Measurements from ENCODE around the gene FRMD4A. TPM values are rescaled to one million over a fixed set of nuclear protein-coding genes. Genes with fewer than 3 reads are reported as not detected.

FRMD4A gene
- total and polyA plus RNA-seq, 11 donors: 12.2 to 58.1 (median 28.1) TPM

GRCh38 chr10:14123139-14123538 is 207.6 kb downstream of the FRMD4A start:
- ATAC-seq (no peak), DNase-seq (no peak)
- no peak overlapping the region for H3K4me3 ChIP-seq
- H3K27me3 ChIP-seq: peaks cover 0 to 2% (median 0%) of the 10 kb centered on the region in 9 donors
- no peaks in the 10 kb centered on the region for H3K9me3 ChIP-seq
- intact Hi-C loops (cut with DNase I): no loop called here
- WGBS, 4 donors: 87 to 94% (median 91%) methylated on average over 5 of the region's 5 CpGs
- TF ChIP-seq CTCF (IDR thresholded peaks at IDR 0.05) (no peak), POLR2A (IDR thresholded peaks at IDR 0.05) (no peak)
- H3K36me3 ChIP-seq: no peaks in the 10 kb centered on the region
- H3K27ac ChIP-seq: no peak overlapping the region
- H3K4me1 ChIP-seq: no peaks in the 10 kb centered on the region

- H3K36me3 ChIP-seq: no peaks in the 10 kb centered on the region
- intact Hi-C loops (cut with DNase I): no loop called here
- no peak overlapping the region for H3K27ac ChIP-seq
- DNase-seq: no peak
- H3K9me3 ChIP-seq: no peaks in the 10 kb centered on the region
- WGBS, 4 donors: 82 to 92% (median 84%) methylated on average over 2 of the region's 2 CpGs
- no peaks in the 10 kb centered on the region for H3K4me1 ChIP-seq
- no peak for ATAC-seq
- peaks cover 0 to 2% (median 0%) of the 10 kb centered on the region in 9 donors for H3K27me3 ChIP-seq
- no peak overlapping the region for H3K4me3 ChIP-seq
- no peak for TF ChIP-seq CTCF (IDR thresholded peaks at IDR 0.05)
- TF ChIP-seq POLR2A (IDR thresholded peaks at IDR 0.05): no peak
Observed at GRCh38 chr10:14120812-14121211, 209.9 kb downstream of the FRMD4A start.

GRCh38 chr10:14118953-14119352 is 211.8 kb downstream of the FRMD4A start:
- H3K36me3 ChIP-seq: no peaks in the 10 kb centered on the region
- H3K4me1 ChIP-seq: no peaks in the 10 kb centered on the region
- no peak for TF ChIP-seq POLR2A (IDR thresholded peaks at IDR 0.05)
- TF ChIP-seq CTCF (IDR thresholded peaks at IDR 0.05): no peak
- DNase-seq (no peak), ATAC-seq (no peak)
- no peak overlapping the region for H3K4me3 ChIP-seq
- 86 to 98% (median 88%) methylated on average over 4 of the region's 4 CpGs for WGBS, 4 donors
- intact Hi-C loops (cut with DNase I): no loop called here
- H3K27ac ChIP-seq: no peak overlapping the region
- no peaks in the 10 kb centered on the region for H3K9me3 ChIP-seq
- no peaks in the 10 kb centered on the region for H3K27me3 ChIP-seq

- Histone ChIP-seq H3K9me3 (no peaks in the 10 kb centered on the region), H3K4me1 (no peaks in the 10 kb centered on the region), H3K4me3 (no peak overlapping the region), H3K27ac (no peak overlapping the region), H3K36me3 (no peaks in the 10 kb centered on the region), H3K27me3 (no peaks in the 10 kb centered on the region)
- ATAC-seq (no peak), DNase-seq (no peak)
- intact Hi-C loops (cut with DNase I): no loop called here
- no peak for TF ChIP-seq CTCF (IDR thresholded peaks at IDR 0.05)
- TF ChIP-seq POLR2A (IDR thresholded peaks at IDR 0.05): no peak
Observed at GRCh38 chr10:14116837-14117236, 213.9 kb downstream of the FRMD4A start.

Measured in heart left ventricle (tissue), 16 donors.